Keratinocyte (primary cell): ENCODE measurements around the gene NOL3.

Source experiments
- CTCF ChIP-seq, 3 experiments: IDR thresholded peaks in 1 of 3; conservative IDR thresholded peaks in 1 of 3; optimal IDR thresholded peaks in 1 of 3; 2 replicates in 2 of 3; 3 replicates in 1 of 3; pipeline versions ENCODE3 to v1.5.1; 2011; ENCODE audit warnings: low read length in 3 of 3, mild to moderate bottlenecking in 3 of 3, moderate library complexity in 2 of 3, control low read depth in 1 of 3, inconsistent platforms in 1 of 3; ENCODE audit not compliant: insufficient read depth in 2 of 3; ENCODE audit errors: extremely low read depth in 1 of 3
- EZH2 ChIP-seq: IDR thresholded peaks from one replicate; pipeline ENCODE4 v1.6.1; 2012; ENCODE audit warnings: inconsistent platforms, mild to moderate bottlenecking, low read length, moderate library complexity

DNA sequence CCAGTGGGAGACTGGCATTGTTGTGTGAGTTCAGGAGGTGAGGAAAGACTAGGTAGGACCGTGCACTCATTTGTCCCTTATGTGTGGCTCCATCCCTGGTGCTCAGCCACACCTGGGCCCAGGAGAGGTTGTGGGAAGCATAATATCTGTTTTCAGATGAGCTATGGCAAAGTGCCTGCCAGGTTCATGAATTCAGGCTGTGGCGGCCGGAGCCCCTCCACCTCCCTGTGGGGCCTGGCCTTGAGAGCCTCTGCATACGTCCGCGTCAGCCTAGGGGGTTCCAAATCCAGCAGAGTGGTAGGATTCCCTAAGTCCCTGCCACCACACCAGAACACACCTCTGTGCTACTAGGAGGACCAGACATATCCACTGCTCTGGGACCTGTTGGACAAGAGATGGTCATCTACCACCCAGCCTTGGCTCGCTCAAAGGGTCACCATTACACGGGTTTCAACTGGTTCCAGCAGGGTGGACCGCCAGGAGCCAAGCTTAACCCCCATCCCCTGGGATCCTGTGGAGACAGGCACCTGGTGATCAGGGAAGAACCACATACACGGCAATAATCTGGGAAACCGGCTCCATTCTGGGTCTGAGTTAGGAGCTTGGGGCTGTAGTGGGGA, 21.6 kb upstream of the NOL3 start:
- TF ChIP-seq CTCF (optimal IDR thresholded peaks at IDR 0.05 in 1 of 3, IDR thresholded peaks at IDR 0.05 in 1 of 3, conservative IDR thresholded peaks at IDR 0.05 in 1 of 3; ENCODE audit: extremely low read depth in 1 of 3, insufficient read depth in 2 of 3, low read length in 3 of 3) (no peak), EZH2 (no peak)
